NCI-H345 treated with DMSO at 0.1 percent for 48 hours (cell line): ENCODE results near the gene FAF1.
A peak's percentile ranks its signal among the peaks of the same experiment; 100 is the strongest.
"Not testable (repeated sequence)": the region's sequence is repeated elsewhere in the genome, so short reads cannot be mapped to it uniquely, and the experiment has no call there.

Source experiments
- DNase-seq: peaks from one replicate; lab custom pipeline; 2025; ENCODE audit not compliant: unreplicated experiment; lab: John Stamatoyannopoulos, UW

The FAF1 gene

DNA sequence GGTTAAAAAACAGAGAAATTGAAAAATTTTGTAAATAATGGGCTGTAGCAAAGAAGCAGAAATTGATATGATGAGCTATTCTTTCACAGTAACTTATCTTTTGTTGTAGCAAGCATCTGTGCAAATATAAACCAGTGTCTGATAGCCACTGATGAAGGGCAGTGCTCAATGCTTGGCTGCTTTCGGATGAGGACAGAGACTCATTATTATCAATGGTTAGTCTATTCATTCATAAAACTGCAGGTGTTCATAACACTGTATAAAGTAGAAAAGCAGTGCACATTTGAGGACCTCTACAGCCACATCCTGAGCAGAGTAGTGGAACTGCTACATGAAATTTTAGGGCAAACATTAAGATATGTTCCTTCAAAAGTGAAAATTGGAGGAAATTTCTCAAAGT lies 107.2 kb downstream of the FAF1 start:
- peak; percentile 40 for DNase-seq

- no peak for DNase-seq
Measured at GRCh38 chr1:50851466-50851865, 108.6 kb downstream of the FAF1 start.

- DNase-seq: no peak
Measured at GRCh38 chr1:50851034-50851433, 109.0 kb downstream of the FAF1 start.

GRCh38 chr1:50847303-50847702 lies 112.8 kb downstream of the FAF1 start:
- DNase-seq: no peak

- no peak for DNase-seq
Measured at GRCh38 chr1:50846224-50846839, 113.7 kb downstream of the FAF1 start.

DNA sequence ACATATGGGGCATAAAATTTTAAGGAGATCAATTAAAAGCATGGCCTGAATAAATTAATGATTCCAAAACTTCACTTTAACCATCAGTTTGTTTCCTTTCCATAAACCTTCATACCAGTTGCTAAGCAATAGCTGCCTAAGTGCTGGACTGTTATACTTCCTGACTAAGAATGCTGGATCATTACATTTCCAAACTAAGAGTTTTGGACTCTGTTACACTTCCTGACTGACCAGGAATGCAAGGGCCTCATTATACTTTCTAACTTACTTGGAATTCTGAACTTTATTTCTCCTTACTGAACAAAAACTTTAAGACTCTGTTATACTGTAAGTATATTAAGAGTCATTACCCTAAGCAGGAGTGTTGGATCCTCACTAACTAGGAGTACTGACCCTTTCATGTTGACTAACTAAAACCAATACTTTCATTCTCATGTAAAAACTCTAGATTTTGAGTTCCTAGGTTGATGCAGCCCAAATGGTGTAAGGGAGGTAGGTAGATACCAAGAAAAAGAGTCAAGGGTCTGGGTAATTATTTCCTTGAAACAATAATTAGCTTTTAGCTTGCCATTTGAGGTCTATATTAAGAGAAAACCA lies 118.2 kb downstream of the FAF1 start:
- DNase-seq: no peak

DNA sequence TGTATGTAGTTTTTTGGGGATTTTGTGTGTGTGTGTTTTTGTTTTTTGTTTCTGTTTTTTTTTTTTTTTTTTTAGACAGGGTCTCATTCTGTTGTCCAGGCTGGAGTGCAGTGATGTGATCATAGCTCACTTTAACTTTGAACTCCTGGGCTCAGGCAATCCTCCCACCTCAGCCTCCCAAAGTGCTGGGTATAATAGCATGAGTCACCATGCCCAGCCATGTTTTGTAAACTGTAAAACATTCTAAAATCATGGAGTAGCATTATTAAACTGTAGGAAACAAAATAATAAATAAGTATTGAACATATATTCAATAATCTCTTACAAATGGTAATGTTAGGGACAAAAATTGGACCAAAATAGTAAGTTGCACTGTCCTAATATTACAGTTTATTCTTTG lies 124.0 kb downstream of the FAF1 start:
- DNase-seq: no peak

GRCh38 chr1:50833216-50833615 lies 126.9 kb downstream of the FAF1 start:
- DNase-seq: no peak

GRCh38 chr1:50832167-50832566 lies 127.9 kb downstream of the FAF1 start:
- DNase-seq: no peak

DNA sequence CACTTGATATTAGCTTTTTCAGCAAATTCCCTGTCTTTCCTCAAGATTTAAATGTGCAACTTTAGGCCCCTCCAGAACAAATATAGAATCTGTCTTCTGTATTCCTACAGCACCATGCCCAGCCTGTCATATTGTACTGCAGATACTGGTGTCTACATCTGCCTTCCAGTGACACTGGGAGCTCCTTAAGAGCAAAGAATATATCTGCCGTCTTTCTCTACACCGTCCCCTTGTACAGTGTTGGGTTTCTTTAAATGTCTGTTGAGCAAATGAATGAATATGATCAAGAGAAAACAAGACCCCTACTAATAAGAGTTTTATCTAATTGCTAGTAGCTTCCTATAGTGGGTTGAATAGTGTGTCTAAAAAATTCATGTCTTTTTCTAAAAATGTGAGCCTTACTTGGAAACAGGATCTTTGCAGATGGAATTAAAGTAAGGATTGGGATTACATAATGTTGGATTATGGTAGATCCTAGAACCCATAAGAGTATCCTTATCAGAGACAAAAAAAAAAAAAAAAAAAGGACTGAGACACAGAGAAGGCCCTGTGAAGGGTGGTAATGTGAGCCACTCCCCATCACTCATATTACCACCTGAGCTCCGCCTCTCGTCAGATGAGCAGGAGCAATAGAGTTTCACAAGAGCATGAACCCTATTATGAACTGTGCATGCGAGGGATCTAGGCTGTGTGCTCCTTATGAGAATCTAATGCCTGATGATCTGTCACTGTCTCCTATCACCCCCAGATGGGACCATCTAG lies 128.6 kb downstream of the FAF1 start:
- DNase-seq: no peak

DNA sequence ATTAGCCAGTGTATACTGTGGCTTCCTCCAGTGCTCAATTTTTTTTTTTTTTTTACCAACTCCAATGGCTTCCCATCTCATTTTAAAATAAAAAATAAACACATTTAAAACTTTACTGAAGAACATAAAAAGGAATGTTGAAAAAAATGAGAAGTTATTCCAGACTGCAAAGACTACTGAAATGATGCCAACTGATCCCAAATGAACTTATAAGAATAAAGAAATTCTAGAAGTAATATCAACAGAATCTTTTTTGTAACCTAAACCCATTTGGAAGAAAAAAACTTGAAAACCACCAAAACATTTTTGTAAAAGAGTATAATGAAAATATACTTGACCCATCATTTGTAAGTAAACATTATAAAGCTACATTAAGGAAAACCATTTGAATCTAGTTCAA lies 129.4 kb downstream of the FAF1 start:
- DNase-seq: no peak

DNA sequence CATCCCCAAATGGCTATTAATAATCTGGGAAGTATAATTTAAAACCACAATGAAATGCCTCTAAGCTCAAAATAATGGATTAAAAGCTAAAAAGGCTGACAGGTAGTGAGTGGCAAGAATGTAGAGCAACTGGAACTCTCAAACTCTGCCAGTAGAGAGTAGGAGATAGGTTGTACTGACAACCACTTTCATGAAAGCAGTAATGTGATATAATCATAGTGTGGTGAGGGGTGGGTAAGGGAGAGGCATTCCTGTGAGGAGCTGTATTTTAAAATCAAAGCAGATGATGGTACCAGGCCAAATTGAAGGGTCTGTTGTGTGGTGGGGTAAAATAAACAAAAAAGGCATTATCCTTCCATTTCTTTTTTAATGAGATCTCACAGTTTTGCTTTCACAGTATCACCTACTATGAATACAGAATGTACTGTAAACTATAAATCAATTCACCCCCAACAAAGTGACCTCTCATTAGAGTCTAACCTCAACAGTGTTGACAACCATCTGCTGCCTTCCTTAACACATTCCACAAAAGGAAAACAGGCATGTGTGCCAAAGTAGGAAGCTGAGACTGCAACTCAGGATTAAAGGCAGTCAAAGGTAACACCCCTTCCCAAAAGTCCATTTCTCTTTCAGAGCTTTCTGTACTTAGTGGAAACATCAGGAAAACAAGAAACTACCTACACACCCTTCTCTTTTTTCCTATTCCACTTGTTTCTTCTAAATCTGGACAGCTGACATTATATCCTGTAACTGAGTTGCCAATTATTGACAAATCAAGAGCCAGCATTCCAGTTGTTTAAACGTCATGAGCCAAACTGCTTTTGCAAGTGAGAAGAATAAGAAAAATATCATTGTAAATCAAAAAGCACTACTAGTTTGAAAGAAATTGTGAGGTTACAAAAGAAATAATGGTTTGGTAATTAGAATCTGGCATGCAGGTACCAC lies 130.8 kb downstream of the FAF1 start:
- DNase-seq: no peak

DNA sequence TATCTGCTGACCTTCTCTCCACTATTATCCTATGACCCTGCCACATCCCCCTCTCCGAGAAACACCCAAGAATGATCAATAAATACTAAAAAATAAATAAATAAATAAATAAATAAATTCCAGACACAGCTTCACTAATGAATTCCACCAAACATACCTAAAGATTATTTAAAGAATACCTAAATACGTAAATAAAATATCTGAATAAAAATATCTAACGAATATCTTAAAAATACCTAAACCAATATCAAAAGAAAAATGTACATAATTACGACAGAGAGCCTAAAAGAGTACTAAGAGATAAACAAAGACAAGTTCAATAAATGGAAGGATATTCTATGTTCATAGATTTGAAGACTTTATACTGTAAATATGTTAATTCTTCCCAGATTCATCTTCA lies 132.5 kb downstream of the FAF1 start:
- DNase-seq: no peak

GRCh38 chr1:50826792-50827191 lies 133.3 kb downstream of the FAF1 start:
- DNase-seq: not testable (repeated sequence)

- DNase-seq: no peak
Measured at GRCh38 chr1:50822035-50822776, 137.9 kb downstream of the FAF1 start.

- no peak for DNase-seq
Measured at GRCh38 chr1:50820545-50820944, 139.5 kb downstream of the FAF1 start.

DNA sequence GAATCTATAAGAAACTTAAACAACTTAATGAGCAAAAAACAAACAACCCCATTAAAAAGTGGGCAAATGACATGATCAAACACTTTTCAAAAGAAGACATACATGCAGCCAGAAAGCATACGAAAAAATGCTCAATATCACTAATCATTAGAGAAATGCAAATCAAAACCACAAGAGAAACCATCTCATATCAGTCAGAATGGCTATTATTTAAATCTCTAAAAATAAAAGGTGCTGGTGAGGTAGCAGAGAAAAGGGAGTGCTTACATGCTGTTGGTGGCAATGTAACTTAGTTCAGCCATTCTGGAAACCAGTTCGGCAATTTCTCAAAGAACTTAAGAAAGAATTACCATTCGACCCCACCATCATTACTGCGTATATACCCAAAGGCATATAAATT lies 147.7 kb downstream of the FAF1 start:
- no peak for DNase-seq

GRCh38 chr1:50808296-50808695 lies 151.8 kb downstream of the FAF1 start:
- no peak for DNase-seq

DNA sequence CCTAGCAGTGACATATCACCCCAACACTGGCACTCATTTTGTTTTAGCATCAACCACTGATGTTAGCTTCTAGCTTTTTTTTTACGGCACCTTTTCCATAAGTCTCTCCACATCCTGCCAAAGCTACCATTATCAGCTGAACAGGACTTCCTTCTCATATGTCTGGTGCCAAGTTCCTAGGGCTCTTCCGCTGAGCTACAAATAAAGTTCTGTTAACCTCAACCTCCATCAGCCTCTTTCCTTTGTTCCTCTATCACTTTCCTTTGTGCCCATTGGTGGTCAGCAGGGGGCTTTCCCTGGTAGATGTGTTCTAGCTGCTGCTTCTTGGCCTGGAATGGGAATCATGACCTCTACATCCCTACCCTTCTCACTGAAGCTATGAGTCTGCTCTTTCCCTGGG lies 163.8 kb downstream of the FAF1 start:
- no peak for DNase-seq

DNA sequence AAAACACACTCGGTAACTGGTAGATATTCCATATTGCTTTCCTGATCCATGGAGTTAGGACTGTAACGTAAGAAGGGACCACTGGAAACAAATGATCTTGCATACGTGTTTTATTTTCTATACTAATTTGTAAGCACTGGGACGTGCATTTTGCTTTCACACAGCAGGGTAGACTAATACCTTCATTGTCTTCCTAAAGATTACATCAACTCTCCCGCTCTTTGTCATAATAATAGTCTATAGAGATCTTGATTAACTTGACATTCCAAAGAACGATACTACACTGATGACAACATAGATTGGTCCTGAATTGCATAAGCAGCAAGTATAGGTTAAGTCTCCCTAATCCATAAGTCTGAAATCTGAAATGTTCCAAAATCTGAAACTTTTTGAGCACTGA lies 166.5 kb downstream of the FAF1 start:
- DNase-seq: no peak

DNA sequence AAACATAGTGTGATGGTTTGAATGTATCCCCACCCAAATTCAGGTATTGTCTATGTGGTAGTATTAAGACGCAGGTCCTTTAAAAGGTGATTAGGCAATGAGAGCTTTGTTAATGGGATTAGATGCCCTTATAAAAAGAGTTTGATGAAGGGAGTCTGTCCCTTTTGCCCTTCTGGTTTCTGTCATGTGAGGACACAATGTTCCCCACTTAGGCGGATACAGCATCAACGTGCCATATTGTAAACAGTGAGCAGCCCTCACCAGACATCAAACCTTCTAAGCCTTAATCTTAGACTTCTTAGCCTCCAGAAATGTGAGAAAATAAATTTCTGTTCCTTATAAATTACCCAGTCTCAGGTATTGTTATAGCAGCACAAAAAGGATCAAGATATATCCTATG lies 172.8 kb downstream of the FAF1 start:
- DNase-seq: no peak
